Measurements from ENCODE around the gene SNCB. TPM values are rescaled to one million over a fixed set of nuclear protein-coding genes. Genes with fewer than 3 reads are reported as not detected.

SNCB gene
- total RNA-seq, 2 donors from 2014 or later, result not detected

DNA sequence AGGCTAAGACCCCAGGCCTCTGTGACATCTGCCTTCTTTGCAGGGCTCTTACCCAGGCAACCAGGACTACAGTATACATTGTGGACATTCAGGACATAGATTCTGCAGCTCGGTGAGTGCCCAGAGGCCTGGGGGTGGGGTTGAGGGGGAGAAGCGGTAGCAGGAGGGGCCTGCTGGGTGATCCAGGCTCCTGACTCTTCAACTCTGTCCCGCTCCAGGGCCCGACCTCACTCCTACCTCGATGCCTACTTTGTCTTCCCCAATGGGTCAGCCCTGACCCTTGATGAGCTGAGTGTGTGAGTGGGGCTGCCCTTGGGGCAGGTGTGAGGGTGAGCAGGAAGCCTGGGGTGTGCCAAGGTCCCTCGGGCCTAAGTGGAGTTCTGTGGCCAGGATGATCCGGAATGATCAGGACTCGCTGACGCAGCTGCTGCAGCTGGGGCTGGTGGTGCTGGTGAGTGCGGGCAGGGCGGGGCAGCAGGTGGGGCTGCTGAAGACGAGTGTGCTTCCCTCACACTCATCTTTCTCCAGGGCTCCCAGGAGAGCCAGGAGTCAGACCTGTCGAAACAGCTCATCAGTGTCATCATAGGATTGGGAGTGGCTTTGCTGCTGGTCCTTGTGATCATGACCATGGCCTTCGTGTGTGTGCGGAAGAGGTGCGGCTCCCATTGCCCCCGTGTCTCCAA, 40.2 kb downstream of the SNCB start:
- DNase-seq (ENCODE audit: low spot score), result no peak
- intact Hi-C loops (cut with DNase I), result no loop called here

DNA sequence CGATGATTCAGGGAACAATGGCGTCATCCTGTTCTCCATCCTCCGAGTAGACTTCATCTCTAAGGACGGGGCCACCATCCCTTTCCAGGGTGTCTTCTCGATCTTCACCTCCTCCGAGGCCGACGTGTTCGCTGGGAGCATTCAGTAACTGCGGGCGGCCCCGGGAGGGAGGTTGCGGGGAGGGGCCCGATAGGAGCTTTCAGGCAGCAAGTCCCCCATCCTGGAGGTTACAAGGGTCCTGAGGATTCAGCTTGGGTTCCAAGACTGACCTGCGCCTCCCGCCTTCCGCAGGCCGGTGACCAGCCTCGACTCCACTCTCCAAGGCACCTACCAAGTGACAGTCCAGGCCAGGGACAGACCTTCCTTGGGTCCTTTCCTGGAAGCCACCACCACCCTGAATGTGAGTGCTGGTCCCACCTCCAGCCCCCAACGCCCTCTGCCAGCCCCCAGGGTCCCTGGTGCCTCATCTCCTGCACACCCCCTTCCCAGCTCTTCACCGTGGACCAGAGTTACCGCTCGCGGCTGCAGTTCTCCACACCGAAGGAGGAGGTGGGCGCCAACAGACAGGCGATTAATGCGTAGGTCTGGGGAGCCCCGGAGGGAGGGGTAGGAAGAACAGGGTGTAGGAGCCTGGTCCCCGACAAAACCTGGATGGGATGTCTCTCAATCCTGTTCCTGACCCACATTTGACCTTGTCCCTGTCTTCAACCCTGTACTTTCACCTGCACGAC, 41.1 kb downstream of the SNCB start:
- intact Hi-C loops (cut with DNase I), result no loop called here
- no peak for DNase-seq (ENCODE audit: low spot score)

DNA sequence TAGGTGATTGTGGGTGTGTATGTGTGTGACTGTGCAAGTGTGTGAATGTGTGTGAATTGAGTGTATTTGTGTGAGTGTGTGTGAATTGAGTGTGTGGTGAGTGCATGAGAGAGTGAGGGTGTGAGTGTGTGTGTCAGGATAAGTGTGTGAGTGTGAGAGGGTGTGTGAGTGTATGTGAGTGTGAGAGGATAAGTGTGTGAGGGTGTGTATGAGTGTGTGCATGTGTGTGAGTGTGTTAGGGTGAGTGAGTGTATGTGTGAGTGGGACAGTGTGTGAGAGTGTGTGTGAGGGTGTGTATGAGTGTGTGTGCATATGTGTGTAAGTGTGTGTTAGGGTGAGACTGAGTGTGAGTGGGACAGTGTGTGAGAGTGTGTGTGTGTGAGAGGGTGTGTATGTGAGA, 42.0 kb downstream of the SNCB start:
- intact Hi-C loops (cut with DNase I), result no loop called here
- DNase-seq (ENCODE audit: low spot score), result no peak

DNA sequence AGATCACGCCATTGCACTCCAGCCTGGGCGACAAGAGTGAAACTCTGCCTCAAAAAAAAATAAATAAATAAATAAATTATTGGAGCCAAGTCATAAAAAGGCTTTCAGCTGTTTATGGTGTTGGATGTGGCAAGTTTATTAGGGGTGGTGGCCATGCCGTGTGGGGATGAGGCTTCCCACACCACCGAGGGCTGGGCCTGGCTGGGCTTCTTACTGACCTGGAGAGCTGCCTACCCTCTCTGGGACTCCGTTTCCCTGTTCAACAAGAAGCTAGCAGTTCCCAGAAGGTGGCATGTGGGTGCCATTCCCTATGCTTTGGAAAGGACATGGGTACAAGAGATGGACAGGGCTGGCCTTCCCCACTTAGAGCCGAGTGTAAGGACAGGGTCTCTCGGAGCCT, 42.9 kb downstream of the SNCB start:
- intact Hi-C loops (cut with DNase I), result no loop called here
- no peak for DNase-seq (ENCODE audit: low spot score)

DNA sequence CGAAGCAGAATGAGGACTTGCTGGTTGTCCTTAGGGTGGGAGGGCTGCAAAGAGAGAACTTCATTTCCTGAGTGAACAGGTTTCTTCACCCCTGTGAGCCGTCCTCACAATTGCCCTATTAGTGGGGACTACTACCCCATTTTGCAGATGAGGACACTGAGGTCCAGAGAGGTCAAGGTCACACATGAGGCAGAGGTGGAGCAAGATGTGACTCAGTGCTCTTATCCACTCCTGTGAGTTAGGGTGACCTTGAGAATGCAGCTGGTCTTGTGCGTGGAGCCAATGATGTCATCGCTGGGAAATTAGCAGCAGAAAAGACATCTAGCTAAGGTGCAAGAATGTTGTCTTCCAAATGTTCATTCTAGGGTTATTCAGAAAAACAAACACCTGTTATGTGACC, 47.3 kb downstream of the SNCB start:
- intact Hi-C loops (cut with DNase I), result no loop called here
- DNase-seq (ENCODE audit: low spot score), result no peak

DNA sequence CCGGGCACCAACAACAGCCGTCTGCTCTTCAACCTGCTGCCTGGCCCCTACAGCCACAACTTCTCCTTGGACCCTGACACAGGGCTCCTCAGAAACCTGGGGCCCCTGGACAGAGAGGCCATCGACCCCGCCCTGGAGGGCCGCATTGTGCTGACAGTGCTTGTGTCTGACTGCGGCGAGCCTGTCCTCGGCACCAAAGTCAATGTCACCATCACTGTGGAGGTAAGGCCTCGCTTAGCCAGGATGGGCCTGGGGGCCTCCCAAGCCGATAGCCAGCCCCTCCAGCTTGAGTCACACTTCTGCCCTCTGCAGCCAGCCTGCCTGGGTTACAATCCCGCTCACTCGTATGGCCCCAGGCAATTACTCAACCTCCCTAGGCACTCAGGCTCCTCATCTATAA, 49.0 kb downstream of the SNCB start:
- DNase-seq (ENCODE audit: low spot score), result no peak
- intact Hi-C loops (cut with DNase I), result no loop called here

DNA sequence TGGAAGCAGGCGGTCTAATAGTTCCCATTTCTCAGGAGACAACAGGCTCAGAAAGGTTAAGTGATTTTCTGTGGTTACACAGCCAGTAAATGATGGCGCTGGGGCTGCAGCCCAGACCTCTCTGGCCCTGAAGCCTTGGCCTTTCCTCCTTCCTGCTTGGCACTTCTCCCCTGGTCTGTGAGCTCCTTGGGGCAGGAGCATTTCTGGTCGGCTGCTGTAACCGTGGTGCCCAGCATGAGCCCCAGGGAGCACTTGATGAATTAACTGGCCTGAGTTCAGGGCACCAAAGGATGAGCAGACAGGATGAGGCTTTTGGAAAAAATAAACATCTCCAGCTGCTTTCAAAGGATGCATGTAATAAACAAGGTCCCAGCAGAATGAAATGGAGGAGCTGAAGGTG, 51.0 kb downstream of the SNCB start:
- intact Hi-C loops (cut with DNase I), result no loop called here
- DNase-seq (ENCODE audit: low spot score), result no peak

DNA sequence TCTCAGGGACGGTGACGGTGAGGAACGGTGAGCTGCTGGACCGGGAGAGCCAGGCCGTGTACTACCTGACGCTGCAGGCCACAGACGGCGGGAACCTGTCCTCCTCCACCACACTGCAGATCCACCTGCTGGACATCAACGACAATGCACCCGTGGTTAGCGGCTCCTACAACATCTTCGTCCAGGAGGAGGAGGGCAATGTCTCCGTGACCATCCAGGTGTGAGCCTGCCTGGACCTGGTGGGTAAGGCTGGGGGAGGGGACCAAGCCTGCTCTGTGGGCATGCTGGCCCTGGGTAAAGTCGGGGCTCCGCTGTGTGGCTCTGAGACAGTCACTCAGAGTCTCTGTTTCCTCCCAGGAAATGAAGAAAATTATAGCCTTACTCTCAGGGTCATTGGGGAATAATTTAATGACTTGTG, 51.9 kb downstream of the SNCB start:
- intact Hi-C loops (cut with DNase I), result no loop called here
- no peak for DNase-seq (ENCODE audit: low spot score)

DNA sequence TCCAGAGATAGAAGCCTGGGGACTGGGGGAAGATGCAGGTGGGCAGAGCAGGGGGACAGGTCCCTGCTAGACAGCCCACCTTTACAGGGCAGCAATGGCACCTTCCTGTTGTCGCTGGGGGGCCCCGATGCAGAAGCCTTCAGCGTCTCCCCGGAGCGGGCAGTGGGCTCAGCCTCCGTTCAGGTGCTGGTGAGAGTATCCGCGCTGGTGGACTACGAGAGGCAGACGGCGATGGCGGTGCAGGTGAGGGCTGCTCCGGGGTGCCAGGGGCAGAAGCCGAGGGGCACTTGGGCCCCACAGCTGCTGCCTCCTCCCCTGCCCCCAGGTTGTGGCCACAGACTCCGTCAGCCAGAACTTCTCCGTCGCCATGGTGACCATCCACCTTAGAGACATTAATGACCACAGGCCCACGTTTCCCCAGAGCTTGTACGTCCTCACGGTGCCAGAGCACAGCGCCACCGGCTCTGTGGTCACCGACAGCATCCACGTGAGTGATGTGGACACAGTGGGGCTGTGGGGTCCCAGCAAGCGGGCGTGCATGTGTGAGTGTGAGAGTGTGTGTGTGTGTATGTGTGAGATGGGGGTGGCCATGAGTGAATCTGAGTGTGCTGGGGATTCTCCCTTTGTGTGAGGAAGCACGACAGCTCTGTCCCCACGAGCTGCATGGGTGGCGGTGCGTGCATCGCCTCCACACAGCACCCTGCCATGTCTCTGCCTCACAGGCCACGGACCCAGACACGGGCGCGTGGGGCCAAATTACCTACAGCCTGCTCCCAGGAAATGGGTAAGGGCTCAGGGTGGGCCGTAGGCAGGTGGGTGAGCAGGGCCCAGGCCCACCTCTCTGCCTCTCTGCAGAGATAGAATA, 52.8 kb downstream of the SNCB start:
- no peak for DNase-seq (ENCODE audit: low spot score)
- intact Hi-C loops (cut with DNase I), result no loop called here

DNA sequence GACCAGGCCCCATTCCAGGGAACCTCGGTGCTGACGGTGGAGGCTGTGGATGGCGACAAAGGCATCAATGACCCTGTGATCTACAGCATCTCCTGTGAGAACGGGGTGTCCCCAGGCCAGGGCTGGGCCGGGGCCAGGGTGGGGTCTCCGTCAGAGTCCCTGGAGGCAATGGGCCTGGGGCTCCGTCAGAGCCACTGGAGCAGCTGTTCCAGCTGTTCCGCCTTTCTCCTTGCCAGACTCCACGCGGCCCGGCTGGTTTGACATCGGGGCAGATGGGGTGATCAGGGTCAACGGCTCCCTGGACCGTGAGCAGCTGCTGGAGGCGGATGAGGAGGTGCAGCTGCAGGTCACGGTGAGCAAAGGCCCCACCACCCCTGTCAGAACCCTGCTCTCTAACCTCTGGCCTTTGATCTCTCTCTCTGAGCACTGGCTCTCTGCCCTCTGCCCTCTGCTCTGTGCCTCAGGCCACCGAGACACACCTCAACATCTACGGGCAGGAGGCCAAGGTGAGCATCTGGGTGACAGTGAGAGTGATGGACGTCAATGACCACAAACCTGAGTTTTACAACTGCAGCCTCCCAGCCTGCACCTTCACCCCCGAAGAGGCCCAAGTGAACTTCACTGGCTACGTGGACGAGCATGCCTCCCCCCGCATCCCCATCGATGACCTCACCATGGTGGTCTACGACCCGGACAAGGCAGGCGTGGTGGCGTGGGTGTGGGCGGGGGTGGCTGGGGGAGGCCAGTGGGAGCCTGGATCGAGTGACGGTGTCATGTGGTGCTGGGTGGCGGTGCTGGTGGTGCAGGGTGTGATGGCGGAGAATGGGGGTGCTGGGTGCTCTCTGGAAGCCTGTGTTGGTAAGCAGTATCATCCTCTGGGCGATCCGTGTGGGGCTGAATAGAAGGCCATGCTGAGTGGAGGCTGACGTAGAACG, 54.6 kb downstream of the SNCB start:
- intact Hi-C loops (cut with DNase I), result no loop called here
- no peak for DNase-seq (ENCODE audit: low spot score)

DNA sequence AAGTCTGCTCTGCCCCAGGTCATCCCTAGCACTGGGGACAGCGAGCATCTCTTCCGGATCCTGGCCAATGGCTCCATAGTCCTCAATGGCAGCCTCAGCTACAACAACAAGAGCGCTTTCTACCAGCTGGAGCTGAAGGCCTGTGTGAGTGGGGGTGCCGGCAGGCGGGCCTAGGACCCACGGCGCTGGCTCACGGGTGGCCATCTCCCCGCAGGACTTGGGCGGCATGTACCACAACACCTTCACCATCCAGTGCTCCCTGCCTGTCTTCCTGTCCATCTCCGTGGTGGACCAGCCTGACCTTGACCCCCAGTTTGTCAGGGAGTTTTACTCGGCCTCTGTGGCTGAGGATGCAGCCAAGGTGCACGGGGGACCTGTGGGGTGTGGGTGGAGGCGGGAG, 55.3 kb downstream of the SNCB start:
- DNase-seq (ENCODE audit: low spot score), result no peak
- intact Hi-C loops (cut with DNase I), result no loop called here

DNA sequence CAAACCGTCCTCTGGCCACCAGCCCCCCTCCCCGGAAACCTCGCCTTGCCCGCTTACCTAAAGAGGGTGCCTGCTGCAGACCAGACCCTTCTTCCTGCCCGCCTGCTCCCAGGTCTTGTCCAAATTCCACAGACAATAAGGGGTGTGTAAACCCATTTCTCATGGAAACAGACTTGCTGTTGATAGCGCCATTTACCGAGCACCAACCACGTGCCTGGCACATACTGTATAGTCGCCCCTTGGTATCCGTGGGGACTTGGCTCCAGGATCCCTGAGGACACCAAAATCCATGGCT, 56.1 kb downstream of the SNCB start:
- no peak for DNase-seq (ENCODE audit: low spot score)
- intact Hi-C loops (cut with DNase I), result no loop called here

DNA sequence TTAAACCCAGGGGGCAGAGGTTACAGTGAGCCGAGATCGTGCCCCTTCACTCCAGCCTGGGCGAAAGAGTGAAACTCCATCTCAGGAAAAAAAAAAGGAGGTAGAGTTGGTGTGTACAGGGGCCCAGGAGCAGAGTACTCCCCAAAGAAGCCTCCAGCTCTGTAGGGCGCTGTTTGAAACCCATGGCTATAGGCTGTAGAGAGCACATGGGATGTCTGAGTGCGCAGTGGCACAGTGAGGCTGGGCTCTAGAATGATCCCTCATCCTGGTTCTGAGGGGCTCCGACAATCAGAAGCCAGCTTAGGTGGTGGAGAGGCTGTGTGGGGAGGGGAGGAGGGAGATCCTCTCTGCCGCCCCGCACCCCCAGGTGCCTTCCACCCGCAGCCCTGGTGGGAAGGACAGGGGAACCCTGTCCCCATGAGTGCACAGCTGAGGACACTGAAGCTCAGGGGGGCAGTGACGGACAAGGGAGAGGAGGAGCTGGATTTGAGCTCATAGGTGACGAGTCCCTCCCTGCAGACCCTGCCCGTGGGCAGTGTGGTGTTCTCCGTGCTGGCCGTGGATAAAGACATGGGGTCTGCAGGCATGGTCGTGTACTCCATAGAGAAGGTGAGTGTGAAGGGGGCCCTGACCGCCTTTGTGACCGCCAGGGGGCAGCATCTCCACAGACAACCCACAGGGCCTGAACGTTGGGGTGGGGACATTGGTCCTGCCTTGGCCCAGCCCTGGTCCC, 56.6 kb downstream of the SNCB start:
- intact Hi-C loops (cut with DNase I), result no loop called here
- peak; percentile 89 for DNase-seq (ENCODE audit: low spot score)

Small RNA genes within 50 kb of the gene (microRNA-seq; reads per million reads assigned to microRNA genes)
- 0 reads per million in 2 donors for gene MIR4281 (ENCODE audit: borderline microRNAs expressed in 2 of 2)

Other genes starting within 250 kb of the SNCB start
- 10 to 100 TPM; 17.5 to 18.1 TPM for gene NOP16, start 241.9 kb downstream of the SNCB start, total RNA-seq
- gene HIGD2A, start 241.8 kb downstream of the SNCB start, total RNA-seq, result 10 to 100 TPM; 66.9 to 90.4 TPM
- 100 to 1,000 TPM; 147 to 179 TPM for gene CLTB, start 214.0 kb downstream of the SNCB start, total RNA-seq
- gene FAF2, start 182.1 kb downstream of the SNCB start, total RNA-seq, result 10 to 100 TPM; 27.3 to 27.7 TPM
- gene RNF44, start 93.1 kb downstream of the SNCB start, total RNA-seq, result 10 to 100 TPM; 16.2 to 16.6 TPM
- gene CDHR2, start 81.2 kb downstream of the SNCB start, total RNA-seq, result under 1 TPM in 1 of 2 donors, not detected in 1; 0.14 TPM
- 1 to 10 TPM in 1 of 2 donors, under 1 TPM in 1; 0.37 to 1.1 TPM for gene GPRIN1, start 20.4 kb downstream of the SNCB start, total RNA-seq
- not detected for gene EIF4E1B, start 141 bp upstream of the SNCB start, total RNA-seq
- gene TSPAN17, start 16.9 kb upstream of the SNCB start, total RNA-seq, result 10 to 100 TPM; 15.7 to 18.5 TPM
- gene UNC5A, start 180.0 kb upstream of the SNCB start, total RNA-seq, result 1 to 10 TPM in 1 of 2 donors, under 1 TPM in 1; 0.74 to 1.0 TPM

All from posterior vena cava (tissue), 2 donors.